Measurements from ENCODE around the gene KLK5. TPM values are rescaled to one million over a fixed set of nuclear protein-coding genes. Genes with fewer than 3 reads are reported as not detected.

The KLK5 gene
- total RNA-seq, 1 experiment from 2014 or later, result 1.0 TPM

DNA sequence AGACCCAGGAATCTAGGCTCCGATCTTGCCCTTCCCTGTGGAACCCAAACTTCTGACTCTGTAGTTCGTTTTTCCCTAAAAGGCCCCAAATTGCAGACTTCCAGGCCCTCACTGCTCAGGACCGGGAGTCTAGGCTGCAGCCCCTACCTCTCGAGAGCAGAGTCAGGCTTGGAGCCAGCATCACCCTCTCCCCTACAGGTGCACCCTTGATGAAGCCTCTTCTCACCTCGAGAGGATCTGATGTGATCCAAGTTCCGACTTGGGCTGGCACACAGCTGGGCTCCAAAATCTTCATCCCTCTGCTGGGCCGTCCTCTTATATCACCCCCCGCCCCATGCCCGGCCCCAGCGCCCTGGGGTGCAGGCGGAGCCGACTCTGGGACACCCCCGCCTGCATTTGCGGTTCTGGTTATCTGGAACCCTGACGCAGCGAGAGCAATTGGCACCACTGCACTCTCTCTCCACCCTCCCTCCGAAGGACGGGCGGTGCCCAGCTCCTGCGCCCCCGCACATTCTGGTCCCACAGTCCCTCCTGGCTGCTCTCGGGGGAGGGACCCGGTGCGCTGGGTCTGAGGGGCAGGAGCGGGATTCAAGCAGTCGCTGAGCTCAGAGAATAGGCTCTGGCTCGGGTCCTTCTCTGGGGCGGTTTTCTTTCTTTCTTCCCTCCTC is 30.9 kb upstream of the KLK5 start, which contains the start of gene KLK7 (continued):
- TF ChIP-seq ELF4 (CRISPR knock-in tag; IDR thresholded peaks at IDR 0.05; ENCODE audit: low read depth), result no peak
- TF ChIP-seq MXD4 (CRISPR knock-in tag; IDR thresholded peaks at IDR 0.05; ENCODE audit: borderline replicate concordance), result no peak
- TF ChIP-seq, protein P1, sequence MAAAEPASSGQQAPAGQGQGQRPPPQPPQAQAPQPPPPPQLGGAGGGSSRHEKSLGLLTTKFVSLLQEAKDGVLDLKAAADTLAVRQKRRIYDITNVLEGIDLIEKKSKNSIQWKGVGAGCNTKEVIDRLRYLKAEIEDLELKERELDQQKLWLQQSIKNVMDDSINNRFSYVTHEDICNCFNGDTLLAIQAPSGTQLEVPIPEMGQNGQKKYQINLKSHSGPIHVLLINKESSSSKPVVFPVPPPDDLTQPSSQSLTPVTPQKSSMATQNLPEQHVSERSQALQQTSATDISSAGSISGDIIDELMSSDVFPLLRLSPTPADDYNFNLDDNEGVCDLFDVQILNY (CRISPR knock-in tag; IDR thresholded peaks at IDR 0.05), result no peak

DNA sequence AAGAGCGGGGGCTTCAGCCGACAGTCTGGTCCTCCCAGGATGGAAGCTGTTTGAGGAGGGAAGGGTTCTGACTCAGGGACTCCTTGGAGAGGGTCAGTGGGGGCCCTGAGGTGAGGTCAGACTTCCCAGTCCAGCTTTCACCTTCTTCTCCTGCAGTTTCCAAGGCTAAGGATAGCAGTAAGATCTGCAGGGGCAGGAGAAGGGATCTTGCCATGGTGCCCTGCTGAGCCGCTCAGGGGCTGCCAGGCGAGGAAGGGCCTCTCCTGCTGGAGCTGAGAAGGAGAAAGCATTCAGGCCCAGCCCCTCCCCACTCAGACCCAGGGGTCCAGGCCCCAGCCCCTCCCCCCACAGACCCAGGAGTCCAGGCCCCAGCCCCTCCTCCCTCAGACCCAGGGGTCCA is 29.3 kb upstream of the KLK5 start:
- Mint-ChIP-seq H3K36me3 (no peaks in the 10 kb centered on the region), H3K4me3 (no peak overlapping the region), H3K4me1 (peaks cover 29% of the 10 kb centered on the region), H3K9me3 (peaks cover 6% of the 10 kb centered on the region), H3K27me3 (ENCODE audit: low read depth) (peaks cover 54% of the 10 kb centered on the region), H3K27ac (no peak overlapping the region)
- ATAC-seq, result no peak
- 0 out of 2 replicates have a peak, but pooled peaks have one; percentile 54 for TF ChIP-seq ZNF121 (CRISPR knock-in tag; IDR thresholded peaks at IDR 0.05)
- TF ChIP-seq FOXK1 (CRISPR knock-in tag; IDR thresholded peaks at IDR 0.05), result no peak
- CTCF ChIA-PET, result interaction anchor here (1.6 kb wide), 1 partner anchor 35 kb away, joined by 5 read pairs; no protein-coding TSS in a partner anchor
- DNase-seq (ENCODE audit: low spot score), result no peak
- POLR2A ChIA-PET, result no interaction called here

- ChIA-PET POLR2A (no interaction called here), CTCF (interaction anchor here (1.6 kb wide), 1 partner anchor 35 kb away, joined by 5 read pairs; no protein-coding TSS in a partner anchor)
- H3K4me3 Mint-ChIP-seq, result no peak overlapping the region
- H3K27ac Mint-ChIP-seq, result no peak overlapping the region
- no peak for DNase-seq (ENCODE audit: low spot score)
- H3K36me3 Mint-ChIP-seq, result no peaks in the 10 kb centered on the region
- H3K4me1 Mint-ChIP-seq, result peaks cover 29% of the 10 kb centered on the region
- H3K9me3 Mint-ChIP-seq, result peaks cover 8% of the 10 kb centered on the region
- H3K27me3 Mint-ChIP-seq (ENCODE audit: low read depth), result peaks cover 49% of the 10 kb centered on the region
- no peak for ATAC-seq
- TF ChIP-seq CBFB (CRISPR knock-in tag; IDR thresholded peaks at IDR 0.05; ENCODE audit: low read depth) (no peak), RELA (CRISPR knock-in tag; IDR thresholded peaks at IDR 0.05; ENCODE audit: borderline replicate concordance) (no peak), PRRX2 (CRISPR knock-in tag; IDR thresholded peaks at IDR 0.05) (no peak), TEAD1 (CRISPR knock-in tag; IDR thresholded peaks at IDR 0.05) (no peak), ZNF425 (CRISPR knock-in tag; conservative IDR thresholded peaks at IDR 0.05) (no peak), ETV6 (CRISPR knock-in tag; IDR thresholded peaks at IDR 0.05) (no peak), ATF1 (CRISPR knock-in tag; IDR thresholded peaks at IDR 0.05) (no peak), ZNF423 (CRISPR knock-in tag; IDR thresholded peaks at IDR 0.05) (no peak), NFE2L1 (CRISPR knock-in tag; IDR thresholded peaks at IDR 0.05) (no peak), JAZF1 (CRISPR knock-in tag; IDR thresholded peaks at IDR 0.05) (no peak), ERG (CRISPR knock-in tag; IDR thresholded peaks at IDR 0.05) (no peak)
- TF ChIP-seq, protein P2, sequence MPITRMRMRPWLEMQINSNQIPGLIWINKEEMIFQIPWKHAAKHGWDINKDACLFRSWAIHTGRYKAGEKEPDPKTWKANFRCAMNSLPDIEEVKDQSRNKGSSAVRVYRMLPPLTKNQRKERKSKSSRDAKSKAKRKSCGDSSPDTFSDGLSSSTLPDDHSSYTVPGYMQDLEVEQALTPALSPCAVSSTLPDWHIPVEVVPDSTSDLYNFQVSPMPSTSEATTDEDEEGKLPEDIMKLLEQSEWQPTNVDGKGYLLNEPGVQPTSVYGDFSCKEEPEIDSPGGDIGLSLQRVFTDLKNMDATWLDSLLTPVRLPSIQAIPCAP (CRISPR knock-in tag; IDR thresholded peaks at IDR 0.05), result no peak
- TF ChIP-seq, protein P1 (CRISPR knock-in tag; IDR thresholded peaks at IDR 0.05), result no peak
- TF ChIP-seq, protein P3, sequence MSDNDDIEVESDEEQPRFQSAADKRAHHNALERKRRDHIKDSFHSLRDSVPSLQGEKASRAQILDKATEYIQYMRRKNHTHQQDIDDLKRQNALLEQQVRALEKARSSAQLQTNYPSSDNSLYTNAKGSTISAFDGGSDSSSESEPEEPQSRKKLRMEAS (CRISPR knock-in tag; IDR thresholded peaks at IDR 0.05), result no peak
These were observed 28.8 kb upstream of the KLK5 start for GRCh38 chr19:50981587-50982146.
